IPS-11a (cell line): ENCODE measurements around the gene COL4A2.
"Not testable (repeated sequence)": the region's sequence is repeated elsewhere in the genome, so short reads cannot be mapped to it uniquely, and the experiment has no call there.

Source experiments
- H3K4me3 ChIP-seq: one replicate; pipeline ENCODE4 v1.5.1; 2013; ENCODE audit warnings: low read depth, low read length, control low read depth

Gene COL4A2

DNA sequence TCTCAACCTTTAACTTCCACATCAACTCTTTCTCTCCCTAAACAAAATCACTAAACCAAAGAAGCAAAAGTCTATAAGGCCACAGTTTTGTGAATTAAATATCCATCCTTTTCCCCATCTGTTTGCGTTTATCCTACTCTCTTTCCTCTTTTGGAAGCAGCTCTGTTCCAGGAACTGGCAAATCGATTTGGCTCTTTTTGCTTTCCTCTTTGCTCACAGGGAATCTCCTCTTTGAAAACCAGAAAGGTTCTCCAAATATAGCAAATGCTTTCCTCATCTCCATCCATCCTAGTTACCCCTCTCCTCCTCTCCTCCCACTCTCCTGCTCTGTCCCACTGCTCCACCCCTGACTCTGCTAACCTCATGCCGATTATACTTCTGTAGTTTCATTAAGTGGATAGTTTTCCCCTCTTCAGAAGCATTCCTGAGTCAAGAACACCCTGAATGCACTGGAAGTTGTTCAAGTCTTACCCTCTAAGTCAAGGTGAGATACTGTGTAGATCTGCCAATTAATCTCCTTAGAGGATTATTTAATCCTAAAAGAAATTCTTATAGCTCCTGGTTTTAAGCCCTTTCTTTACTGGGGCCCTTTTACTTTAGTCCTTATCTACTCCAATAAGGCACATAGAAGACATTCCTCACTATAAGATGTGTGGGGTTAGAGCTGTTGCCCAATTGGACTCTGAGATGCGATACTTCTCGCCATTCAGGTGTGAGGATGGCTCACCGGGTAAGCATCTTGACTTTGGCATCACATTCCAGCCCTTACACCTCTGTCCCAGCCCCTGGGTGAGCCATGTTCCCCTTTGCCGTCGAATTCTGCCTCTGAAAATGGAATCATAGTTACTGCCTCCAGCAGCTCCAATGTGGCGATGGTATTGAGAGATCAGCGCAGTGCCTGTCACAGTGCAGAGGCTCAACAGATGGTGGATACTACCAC, 67.6 kb downstream of the COL4A2 start:
- H3K4me3 ChIP-seq, result no peak overlapping the region

DNA sequence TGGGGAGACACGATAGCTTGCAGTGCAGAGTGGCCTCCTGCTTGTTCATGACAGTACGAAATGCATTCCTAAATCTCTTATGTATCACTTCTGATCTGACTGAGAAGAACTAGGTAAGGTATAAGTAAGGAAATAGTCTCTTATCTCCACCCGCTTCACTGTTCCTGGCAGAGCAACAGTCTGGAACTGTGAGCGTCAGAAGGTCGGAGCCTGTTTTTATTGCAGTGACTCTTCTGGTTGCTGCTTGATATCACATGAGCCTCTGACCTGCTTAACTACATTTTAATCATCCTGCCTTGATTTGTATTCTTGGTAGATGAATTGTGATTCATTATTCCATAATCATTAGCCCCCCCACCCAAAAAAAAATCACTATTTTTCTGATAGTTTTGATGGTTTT, 69.0 kb downstream of the COL4A2 start:
- H3K4me3 ChIP-seq, result no peak overlapping the region

- no peak overlapping the region for H3K4me3 ChIP-seq
Observed at GRCh38 chr13:110377178-110377825, 70.2 kb downstream of the COL4A2 start.

DNA sequence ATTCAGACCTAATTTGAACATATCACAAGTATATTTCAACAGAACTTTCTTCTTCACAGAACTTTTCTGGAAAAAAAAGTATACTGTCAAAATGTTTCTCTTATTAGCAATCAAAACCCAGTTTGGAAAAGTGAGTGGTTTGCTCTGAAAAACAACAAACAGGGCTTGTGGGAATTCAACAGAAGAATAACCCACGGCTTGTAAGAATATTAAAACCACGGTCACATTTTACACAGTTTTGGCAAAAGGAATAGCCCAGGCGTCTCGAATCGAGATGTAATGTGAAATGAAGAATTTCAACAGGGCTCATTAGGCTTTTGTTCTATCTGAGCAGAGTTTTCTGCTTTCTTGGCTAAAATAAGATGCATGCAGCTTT, 70.7 kb downstream of the COL4A2 start:
- H3K4me3 ChIP-seq, result no peak overlapping the region

DNA sequence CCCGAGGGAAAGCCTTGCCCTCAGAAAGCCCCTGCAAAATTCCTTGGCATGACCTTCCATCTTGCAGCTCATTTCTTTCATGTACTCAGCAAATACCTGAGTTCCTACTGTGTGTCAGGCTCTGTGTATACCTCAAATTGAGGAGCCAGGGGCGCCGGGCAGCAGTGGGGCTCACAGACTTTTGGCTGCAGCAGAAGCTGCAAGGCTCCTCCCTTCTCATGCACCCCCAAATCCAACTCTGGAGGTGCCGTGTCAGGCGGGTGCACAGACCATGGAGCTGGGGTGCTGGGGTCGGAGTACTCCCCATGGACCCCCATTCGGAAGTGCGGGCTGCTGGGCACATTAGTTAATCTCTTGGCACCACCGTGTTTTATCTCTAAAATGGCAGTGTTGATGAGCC, 72.3 kb downstream of the COL4A2 start:
- H3K4me3 ChIP-seq, result no peak overlapping the region

- no peak overlapping the region for H3K4me3 ChIP-seq
Observed at GRCh38 chr13:110379905-110380341, 72.8 kb downstream of the COL4A2 start.

DNA sequence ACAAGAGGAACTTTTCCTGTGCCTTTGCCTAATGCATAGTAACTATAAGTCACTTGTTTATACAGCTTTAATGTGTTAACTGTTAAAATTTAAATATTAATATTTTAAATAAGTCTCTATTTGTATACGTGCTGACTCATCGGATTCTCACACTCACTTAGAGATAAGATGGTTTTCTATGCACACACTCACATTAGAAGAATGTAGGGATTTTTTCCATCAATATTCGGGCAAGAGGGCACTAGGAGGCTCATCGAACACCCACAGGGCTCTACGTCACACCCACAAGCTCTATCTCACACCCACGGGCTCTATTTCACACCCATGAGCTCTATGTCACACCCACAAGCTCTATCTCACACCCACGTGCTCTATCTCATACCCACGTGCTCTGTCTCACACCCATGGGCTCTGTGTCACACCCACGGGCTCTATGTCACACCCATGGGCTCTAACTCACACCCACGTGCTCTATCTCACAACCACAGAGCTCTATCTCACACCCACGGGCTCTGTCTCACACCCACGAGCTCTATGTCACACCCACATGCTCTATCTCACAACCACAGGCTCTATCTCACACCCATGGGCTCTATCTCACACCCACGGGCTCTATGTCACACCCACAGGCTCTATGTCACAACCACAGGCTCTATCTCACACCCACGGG, 73.4 kb downstream of the COL4A2 start:
- no peak overlapping the region for H3K4me3 ChIP-seq

DNA sequence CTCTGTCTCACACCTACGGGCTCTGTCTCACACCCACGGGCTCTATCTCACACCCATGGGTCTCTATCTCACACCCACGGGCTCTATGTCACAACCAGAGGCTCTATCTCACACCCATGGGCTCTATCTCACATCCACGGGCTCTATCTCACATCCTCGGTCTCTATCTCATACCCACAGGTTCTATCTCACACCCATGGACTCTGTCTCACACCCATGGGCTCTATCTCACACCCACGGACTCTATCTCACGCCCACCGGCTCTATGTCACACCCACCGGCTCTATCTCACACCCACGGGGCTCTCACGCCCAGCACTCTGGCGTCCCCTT, 73.9 kb downstream of the COL4A2 start:
- no peak overlapping the region for H3K4me3 ChIP-seq

DNA sequence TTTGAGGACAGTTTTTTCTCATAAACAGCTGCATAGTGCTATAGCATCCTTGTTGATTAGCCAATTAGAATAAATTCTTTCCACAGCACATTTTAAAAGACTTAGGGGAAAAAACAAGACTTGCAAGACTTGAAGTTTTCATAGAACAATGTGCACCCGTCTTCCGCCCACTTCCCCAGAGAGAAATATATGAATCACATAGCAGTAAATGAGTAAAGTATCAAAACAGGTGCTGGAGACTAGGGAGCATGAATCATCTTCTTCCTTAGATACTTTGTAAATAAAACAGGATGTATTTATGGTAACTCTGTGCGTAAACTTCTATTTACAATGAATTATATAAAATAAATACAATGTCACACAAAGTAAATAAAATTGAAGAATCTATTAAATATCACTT, 75.1 kb downstream of the COL4A2 start:
- no peak overlapping the region for H3K4me3 ChIP-seq

DNA sequence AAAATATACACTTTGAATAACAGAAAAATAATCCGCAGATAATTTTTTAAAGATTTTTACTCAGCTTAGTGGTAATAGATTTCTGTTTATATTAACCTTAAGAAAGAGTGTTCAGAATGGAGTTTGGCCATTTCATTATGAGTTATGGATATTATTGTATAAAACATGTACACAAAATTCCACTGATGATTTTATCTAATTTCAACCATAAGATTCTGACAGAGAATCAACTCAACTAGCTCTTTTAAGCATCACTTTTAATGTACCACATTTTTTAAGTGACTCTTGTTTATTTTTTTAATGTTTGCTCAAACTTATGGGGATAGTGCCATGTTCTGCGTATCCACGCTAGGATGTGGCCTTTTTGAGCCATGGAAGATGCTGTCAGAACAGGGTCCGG, 75.7 kb downstream of the COL4A2 start:
- H3K4me3 ChIP-seq, result no peak overlapping the region

- no peak overlapping the region for H3K4me3 ChIP-seq
Observed at GRCh38 chr13:110387451-110388107, 80.5 kb downstream of the COL4A2 start.

DNA sequence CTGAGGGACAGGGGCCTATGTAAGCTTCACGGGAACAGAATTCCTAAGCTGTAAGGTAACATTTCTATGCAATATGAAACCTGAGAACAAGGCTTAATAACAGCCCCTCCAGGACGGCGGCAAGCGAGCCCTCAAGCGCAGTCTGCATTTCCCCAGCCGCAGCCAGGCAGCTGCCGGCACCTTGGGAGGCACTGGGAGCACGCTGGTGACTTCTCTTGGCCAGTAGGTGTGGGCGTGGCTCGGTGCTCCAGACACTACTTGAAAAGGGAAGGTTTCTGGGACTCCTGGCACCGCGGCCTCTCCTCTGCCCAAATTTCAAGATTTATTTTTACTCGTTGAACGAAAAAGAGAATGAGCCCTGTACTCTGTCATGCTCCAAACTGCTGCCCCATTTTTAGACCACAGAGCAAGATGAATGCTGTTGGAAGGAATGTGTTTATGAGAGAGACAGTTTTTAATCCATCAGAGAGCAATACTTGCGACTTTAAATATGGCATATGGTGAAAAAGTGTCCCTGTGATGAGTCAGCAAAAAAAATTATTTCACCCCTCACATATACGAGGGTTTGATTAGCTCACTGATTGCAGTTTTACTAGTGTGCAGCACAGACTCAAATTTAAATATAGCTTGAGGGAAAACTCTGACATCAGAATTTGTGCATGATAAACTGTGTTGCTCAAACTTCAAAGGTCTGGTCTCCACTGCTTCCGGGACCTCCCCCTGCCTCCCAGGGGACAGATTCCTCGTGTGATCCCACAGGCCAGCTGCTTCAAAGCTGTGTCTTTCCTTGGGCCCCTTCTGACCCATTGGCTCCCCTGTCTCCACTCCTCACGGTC, 81.2 kb downstream of the COL4A2 start:
- H3K4me3 ChIP-seq, result no peak overlapping the region

DNA sequence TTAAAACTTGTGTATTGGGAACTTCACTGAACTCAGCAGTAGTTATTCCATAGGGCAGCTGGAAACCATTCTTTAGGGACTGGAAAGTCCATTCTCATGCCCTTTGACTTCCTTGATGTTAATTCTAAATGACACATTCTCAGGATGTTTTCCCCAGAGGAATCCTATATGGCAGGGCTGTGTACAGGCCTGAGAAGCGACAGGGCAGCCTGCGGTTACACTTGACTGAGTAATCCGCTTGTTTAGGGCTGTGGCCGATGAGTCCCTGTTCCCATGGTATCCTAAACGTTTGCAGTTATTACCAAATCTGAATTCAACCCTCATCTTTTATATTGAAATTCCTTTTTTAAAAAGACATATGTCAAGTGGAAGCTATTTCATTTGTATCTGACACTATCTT, 83.5 kb downstream of the COL4A2 start:
- no peak overlapping the region for H3K4me3 ChIP-seq

- H3K4me3 ChIP-seq, result no peak overlapping the region
Observed at GRCh38 chr13:110391273-110391672, 84.2 kb downstream of the COL4A2 start.

- no peak overlapping the region for H3K4me3 ChIP-seq
Observed at GRCh38 chr13:110392510-110393240, 85.6 kb downstream of the COL4A2 start.

- H3K4me3 ChIP-seq, result no peak overlapping the region
Observed at GRCh38 chr13:110393761-110394160, 86.7 kb downstream of the COL4A2 start.

- H3K4me3 ChIP-seq, result no peak overlapping the region
Observed at GRCh38 chr13:110394371-110394841, 87.3 kb downstream of the COL4A2 start.

DNA sequence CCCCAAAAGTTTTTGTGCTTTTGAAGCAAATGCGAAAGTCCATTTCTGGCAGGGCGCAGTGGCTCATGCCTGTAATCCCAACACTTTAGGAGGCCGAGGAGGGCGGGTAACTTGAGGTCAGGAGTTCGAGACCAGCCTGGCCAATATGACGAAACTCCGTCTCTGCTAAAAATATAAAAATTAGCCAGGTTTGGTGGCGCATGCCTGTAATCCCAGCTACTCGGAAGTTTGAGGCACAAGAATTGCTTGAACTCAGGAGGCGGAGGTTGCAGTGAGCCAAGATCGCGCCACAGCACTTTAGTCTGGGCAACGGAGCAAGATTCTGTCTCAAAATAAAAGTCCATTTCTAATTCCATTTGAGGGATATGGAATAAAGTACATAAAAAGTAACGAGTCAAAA, 88.5 kb downstream of the COL4A2 start:
- H3K4me3 ChIP-seq, result not testable (repeated sequence)

DNA sequence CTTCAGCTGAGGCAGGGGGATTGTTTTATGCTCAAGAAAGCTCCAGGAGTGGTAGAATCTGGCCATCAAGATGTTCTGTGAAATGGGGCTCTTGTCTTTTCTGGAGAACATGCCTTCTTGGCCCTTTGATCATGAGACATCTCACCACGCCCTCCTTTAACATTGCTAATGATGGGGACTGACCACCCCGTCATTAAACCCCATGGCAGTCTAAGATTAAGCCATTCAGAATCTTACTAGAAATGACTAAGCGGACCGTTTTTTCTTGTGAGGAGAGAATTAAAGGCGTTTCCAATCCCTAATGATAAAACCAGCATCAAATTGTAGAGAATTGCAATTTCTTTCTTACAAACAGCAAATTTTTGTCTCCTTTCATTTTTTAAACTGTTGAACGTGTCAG, 89.4 kb downstream of the COL4A2 start:
- no peak overlapping the region for H3K4me3 ChIP-seq

DNA sequence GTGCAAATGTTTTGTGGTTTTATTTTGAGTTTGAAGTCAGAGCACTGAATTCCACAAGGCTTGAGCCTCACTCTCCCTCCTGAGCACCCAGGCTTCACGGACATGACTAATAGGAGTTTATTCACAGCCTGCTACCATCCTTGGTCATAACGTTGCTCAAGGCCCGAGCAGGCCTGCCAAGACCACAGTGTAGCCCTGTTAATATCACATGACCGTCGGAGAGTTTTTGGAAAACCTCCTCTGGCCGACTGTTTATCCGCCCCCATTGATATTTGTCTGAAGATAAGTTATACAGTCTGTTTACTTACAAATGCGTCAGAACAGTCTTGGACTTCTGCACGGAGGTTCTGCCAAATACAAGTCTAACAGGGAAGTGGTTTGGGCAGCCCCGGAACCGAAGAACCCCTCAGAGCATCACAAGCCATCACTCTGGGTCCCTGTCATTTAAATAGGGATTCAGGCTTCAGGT, 89.9 kb downstream of the COL4A2 start:
- no peak overlapping the region for H3K4me3 ChIP-seq
